GM03348 (cell line): ENCODE data around the gene LDLRAD4.
"Not testable (repeated sequence)": the region's sequence is repeated elsewhere in the genome, so short reads cannot be mapped to it uniquely, and the experiment has no call there.

ENCODE experiments used
- DNase-seq: peaks from one replicate; pipeline ENCODE4 v3.0.0; 2012; ENCODE audit warnings: low spot score

LDLRAD4 gene

GRCh38 chr18:13638719-13639595 lies 420.4 kb downstream of the LDLRAD4 start:
- DNase-seq, result no peak

DNA sequence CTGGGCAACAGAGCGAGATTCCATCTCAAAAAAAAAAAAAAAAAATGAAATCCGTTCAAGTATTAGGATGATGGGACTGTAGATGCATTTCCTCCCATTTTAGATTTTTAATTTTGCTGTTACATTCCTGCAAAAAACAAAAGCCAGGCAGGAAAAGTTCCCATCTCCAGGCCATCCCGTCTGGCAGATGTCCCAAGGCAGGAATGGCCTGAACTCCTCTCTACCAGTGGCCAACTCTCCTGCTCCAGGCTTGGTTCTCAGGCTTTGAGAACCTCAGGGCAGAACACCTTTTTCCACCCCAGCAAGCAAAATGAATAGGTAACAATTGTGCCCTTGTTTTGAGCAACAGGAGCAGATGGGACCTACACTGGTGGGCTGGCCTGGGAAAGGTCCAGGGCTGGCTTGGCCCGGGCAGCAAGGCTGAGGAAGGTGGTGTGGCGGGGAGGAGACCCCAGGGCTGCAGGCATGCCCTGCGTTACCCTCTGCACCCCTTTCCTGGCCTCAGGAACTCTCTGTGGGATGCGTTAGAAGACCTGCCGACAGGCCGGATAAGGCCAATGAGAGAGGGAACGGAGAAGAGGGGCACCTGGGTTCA lies 421.8 kb downstream of the LDLRAD4 start:
- no peak for DNase-seq

GRCh38 chr18:13641551-13642439 lies 423.2 kb downstream of the LDLRAD4 start:
- DNase-seq, result no peak

DNA sequence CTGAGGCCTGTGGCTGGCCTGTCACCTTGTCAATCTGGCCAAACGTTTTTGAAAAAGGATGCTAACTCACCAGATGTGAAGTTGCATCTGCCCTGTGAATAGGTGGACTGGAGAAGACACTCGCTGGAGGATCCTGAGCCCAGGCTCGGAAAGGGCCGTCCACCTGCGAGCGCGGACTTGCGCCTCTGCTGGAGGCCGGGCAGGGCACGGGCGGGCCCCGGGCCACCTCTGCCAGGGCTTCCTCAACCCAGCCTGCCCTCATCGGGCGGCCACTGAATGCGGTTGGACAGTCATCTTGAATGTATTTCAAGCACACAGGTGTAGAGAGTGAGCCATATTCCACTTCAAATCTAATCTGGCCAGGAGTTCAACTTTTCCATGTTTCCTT lies 423.9 kb downstream of the LDLRAD4 start:
- DNase-seq, result no peak

GRCh38 chr18:13643261-13643751 lies 424.7 kb downstream of the LDLRAD4 start:
- no peak for DNase-seq

GRCh38 chr18:13645093-13645492 lies 426.5 kb downstream of the LDLRAD4 start:
- no peak for DNase-seq

GRCh38 chr18:13646633-13647032 lies 428.1 kb downstream of the LDLRAD4 start:
- no peak for DNase-seq

DNA sequence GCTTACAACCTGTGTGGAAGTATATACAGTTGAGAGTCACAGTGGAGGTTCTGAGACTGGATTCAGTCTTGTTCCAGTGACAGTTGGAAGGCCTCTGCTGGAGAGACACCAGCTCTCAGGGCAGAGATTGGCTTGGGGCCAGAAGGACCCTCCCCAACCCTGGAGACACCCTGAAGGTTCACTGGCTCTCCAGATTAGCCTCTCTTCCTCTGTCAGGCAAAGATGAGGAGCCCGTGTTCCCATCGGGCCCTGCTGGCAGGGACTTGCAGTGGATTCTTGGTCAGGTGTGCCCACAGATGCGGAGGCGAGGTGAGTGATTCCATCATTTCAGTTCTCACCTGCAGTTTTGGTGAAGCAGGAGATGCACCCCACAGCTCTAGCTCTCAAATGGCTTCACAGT lies 429.2 kb downstream of the LDLRAD4 start:
- DNase-seq, result no peak

DNA sequence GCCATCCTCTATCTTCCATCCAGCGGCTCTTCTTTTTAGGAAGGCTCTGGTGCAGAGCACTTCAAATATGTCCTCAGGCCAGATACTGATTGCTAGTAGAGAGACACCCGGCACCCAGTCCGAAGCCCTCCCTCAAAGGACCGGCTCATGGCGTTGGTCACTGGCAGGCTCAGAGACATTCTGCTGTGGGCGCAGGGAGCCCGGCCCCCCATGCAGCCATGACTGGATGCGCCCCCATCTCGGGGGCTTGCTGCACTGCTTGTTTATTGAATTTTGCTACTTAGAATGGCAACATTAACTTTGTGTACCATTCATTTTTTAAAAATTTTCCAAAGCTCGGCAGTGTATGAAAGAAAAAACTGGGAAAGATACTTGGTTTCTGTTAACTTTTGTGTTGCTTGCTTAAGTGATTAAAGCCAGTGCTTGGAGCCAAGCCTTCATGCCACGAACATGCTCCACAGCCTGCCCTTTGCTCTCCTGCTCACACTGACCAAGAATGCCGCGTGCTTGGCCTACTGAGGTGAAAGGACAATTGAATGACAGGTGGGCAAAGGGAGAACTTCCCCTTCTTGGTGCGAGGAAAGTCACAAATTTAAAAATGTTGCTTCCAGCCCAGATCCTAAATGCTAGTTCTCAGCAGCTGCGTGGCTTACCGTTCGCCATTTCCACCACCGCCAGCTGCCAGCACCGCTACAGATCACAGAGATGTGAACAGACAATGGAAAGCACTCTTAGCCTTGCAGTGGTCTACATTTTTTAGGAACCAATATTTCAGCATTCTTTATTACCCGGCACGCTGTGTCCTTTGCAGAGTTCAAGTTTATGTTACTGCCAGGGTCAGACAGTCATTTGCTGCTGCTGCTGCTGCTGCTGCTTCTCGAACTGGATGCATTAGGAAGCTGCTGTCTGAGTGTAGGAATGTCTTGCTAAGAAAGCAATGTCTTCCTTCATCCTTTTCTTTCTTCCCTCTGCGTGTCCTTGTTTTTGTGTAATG lies 431.1 kb downstream of the LDLRAD4 start:
- no peak for DNase-seq

- DNase-seq, result peak; percentile 29
Measured at GRCh38 chr18:13653746-13654433, 435.3 kb downstream of the LDLRAD4 start.

GRCh38 chr18:13657974-13658373 lies 439.4 kb downstream of the LDLRAD4 start:
- no peak for DNase-seq

- DNase-seq, result no peak
Measured at GRCh38 chr18:13658436-13659204, 440.1 kb downstream of the LDLRAD4 start.

- DNase-seq, result no peak
Measured at GRCh38 chr18:13660510-13660909, 441.9 kb downstream of the LDLRAD4 start.

DNA sequence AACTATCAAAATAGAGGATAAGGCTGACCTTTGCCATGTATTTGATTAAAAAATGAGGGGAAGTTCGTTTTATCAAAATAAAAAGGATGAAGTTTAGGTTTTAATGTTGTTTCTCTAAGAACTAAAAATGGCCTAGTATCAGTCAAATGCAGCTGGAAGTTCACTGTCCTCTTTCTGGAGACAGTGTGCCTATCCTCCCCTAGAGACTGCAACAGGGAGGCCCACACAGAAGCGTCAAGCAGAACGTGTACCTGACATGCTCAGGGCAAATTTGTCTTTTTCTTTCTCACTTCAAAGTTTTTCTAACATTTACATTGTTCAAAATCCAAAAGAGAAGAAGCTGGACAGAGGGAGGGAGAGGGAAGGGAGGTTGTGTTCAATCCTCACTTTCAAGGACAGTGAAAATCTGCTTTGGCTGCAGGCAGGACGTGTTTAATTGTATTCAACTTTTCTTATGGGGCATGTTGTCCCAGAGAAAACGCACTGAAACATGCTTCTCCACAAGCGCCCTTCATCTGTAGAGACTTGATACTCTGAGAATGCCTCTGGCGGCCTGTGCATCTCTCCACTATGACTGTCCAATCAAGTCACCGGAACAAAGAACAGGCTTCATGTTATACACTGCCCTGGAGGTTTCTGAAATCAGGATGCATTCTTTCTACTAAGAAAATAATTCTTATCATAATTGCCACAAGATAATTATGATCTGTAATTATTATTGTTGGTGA lies 442.7 kb downstream of the LDLRAD4 start:
- DNase-seq, result no peak

- no peak for DNase-seq
Measured at GRCh38 chr18:13661779-13662256, 443.3 kb downstream of the LDLRAD4 start.

DNA sequence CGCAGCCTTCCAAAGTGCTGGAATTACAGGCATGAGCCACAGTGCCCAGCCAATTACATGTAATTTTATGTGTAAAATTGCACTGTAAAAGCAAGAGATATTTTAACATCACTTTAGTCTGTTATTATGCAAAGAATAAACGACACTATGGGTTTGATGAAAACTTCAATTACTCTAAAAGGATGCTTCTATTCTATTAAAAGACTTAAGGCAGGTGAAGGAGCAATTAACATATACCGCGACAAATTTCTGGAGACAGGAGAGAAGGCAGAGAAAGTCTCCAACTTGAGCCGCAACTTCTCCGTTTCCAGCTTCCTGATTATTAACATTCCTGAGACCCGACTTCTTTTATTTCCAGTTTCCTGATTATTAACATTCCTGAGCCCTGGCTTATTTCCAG lies 454.1 kb downstream of the LDLRAD4 start:
- no peak for DNase-seq

DNA sequence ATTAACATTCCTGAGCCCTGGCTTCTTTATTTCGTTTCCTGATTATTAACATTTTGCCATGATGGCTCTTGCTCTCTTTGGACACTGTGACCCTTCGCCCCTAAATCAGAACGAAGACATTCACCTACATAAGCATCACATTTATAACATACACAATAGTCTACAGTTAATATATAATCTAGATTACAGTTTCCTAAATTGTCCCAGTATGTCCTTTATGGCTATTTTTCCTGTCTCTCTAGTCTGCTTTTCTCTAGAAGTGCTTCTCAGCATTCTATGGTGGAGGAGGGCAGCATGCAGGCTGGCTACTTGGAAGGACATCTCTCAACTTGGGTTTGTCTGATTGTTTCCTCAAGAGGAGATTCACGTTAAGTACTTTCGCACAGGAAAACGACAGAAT lies 457.9 kb downstream of the LDLRAD4 start:
- DNase-seq, result no peak

- DNase-seq, result not testable (repeated sequence)
Measured at GRCh38 chr18:13677350-13677749, 458.8 kb downstream of the LDLRAD4 start.

GRCh38 chr18:13680612-13681011 lies 462.1 kb downstream of the LDLRAD4 start:
- no peak for DNase-seq
